Measurements from ENCODE around the gene MAGT1.

- TF ChIP-seq POLR2A (IDR thresholded peaks at IDR 0.05) = no peak
- no peak for TF ChIP-seq CTCF (IDR thresholded peaks at IDR 0.05 in 8 of 11, conservative IDR thresholded peaks at IDR 0.05 in 3 of 11)
- TF ChIP-seq POLR2AphosphoS5 (IDR thresholded peaks at IDR 0.05) = no peak
These were observed 81.0 kb downstream of the MAGT1 start for GRCh38 chrX:77814210-77814609.

All from spleen (tissue), 7 donors.